ENCODE results near the gene CNFN.

CNFN gene

DNA sequence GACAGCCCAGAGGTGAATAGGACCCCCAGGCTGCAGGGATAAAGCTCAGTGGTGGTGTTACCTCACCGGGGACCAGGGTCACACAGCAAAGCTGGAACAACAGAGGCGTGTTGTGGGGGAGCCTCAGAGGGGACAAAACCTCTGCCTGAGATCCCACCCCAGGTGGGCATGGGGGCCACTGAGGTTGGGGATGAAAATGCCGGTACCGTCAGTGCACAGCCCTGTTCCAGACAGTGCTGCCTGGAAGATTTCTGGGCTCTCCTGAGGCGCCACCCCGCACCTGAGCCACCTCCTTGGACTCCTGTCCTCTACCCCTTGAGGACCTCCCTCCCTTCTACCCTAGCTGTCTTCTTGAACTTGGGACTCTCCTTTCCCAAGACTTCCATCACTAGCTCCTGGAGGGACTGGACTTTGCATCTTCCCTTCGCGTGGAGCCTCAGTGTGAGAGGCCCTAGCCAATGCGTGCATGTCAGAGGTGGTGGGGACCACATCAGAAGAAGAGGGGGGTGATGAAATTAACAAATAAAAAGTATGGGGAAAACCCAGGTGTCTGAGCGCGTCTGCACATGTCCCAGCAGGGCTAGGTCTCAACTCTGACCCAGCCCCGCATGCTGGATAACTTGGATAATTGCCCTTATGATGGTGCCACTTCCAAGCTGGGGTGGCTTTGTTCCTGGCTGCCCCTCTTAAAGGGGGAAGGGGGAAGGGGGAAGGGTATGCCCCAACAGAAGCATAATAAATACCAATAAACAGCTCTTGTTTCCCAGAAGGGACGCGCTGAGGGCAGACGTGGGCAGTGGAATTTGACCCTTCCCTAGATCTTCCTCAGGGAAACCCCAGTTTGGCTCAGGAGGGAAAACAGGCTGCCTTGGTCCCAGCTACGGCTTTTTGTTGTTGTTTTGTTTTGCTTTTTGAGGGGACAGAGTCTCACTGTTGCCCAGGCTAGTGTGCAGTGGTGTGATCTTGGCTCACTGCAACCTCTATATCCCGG, 11.6 kb downstream of the CNFN start:
- H3K36me3 ChIP-seq (ENCODE audit: low read depth) = no peaks in the 10 kb centered on the region
- DNase-seq (ENCODE audit: low spot score) (no peak), ATAC-seq (ENCODE audit: low read depth) (peak; percentile 22; the same call in 2 of the 3 replicates)
- TF ChIP-seq, protein P1, sequence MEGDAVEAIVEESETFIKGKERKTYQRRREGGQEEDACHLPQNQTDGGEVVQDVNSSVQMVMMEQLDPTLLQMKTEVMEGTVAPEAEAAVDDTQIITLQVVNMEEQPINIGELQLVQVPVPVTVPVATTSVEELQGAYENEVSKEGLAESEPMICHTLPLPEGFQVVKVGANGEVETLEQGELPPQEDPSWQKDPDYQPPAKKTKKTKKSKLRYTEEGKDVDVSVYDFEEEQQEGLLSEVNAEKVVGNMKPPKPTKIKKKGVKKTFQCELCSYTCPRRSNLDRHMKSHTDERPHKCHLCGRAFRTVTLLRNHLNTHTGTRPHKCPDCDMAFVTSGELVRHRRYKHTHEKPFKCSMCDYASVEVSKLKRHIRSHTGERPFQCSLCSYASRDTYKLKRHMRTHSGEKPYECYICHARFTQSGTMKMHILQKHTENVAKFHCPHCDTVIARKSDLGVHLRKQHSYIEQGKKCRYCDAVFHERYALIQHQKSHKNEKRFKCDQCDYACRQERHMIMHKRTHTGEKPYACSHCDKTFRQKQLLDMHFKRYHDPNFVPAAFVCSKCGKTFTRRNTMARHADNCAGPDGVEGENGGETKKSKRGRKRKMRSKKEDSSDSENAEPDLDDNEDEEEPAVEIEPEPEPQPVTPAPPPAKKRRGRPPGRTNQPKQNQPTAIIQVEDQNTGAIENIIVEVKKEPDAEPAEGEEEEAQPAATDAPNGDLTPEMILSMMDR (IDR thresholded peaks at IDR 0.05; ENCODE audit: poor library complexity, severe bottlenecking) = no peak
- H3K4me1 ChIP-seq (ENCODE audit: insufficient read depth, poor library complexity, severe bottlenecking) = no peaks in the 10 kb centered on the region
- H3K27ac ChIP-seq (ENCODE audit: poor library complexity, severe bottlenecking) = no peak overlapping the region
- no peaks in the 10 kb centered on the region for H3K9me3 ChIP-seq (ENCODE audit: severe bottlenecking)
- no peaks in the 10 kb centered on the region for H3K27me3 ChIP-seq (ENCODE audit: insufficient read depth, poor library complexity, severe bottlenecking)
- H3K4me3 ChIP-seq (ENCODE audit: severe bottlenecking) = no peak overlapping the region

DNA sequence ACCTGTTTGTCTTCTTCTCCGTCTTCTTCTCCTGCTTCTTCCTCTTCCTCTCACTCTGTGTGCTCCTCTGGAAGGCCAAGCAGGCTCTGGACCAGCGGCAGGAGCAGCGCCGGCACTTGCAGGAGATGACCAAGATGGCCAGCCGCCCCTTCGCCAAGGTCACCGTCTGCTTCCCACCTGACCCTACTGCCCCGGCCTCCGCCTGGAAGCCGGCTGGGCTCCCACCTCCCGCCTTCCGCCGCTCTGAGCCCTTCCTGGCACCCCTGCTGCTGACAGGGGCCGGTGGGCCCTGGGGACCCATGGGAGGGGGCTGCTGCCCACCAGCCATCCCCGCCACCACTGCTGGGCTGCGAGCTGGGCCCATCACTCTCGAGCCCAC, 13.9 kb downstream of the CNFN start:
- no peaks in the 10 kb centered on the region for H3K4me1 ChIP-seq (ENCODE audit: insufficient read depth, poor library complexity, severe bottlenecking)
- ATAC-seq (ENCODE audit: low read depth) = no peak

DNA sequence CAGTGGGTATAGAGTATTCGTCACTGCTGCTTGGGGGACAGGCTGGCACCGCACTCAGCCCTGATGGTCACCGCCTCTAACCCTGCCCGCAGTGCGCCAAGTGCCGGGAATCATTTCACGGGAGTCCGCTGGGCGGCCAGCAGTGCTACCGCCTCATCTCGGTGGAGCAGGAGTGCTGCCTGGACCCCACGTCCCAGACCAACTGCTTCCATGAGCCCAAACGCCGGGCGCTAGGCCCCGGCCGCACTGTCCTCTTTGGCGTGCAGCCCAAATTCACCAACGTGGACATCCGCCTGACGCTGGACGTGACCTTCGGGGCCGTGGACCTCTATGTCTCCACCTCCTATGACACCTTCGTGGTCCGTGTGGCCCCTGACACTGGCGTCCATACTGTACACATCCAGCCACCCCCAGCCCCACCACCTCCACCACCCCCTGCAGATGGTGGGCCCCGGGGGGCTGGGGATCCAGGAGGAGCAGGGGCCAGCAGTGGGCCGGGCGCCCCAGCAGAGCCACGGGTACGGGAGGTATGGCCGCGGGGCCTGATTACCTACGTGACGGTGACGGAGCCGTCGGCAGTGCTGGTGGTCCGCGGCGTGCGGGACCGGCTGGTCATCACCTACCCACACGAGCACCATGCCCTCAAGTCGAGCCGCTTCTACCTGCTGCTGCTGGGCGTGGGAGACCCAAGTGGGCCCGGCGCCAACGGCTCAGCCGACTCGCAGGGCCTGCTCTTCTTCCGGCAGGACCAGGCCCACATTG, 14.5 kb downstream of the CNFN start:
- Histone ChIP-seq H3K36me3 (ENCODE audit: low read depth) (no peaks in the 10 kb centered on the region), H3K4me3 (ENCODE audit: severe bottlenecking) (no peak overlapping the region), H3K27ac (ENCODE audit: poor library complexity, severe bottlenecking) (no peak overlapping the region), H3K9me3 (ENCODE audit: severe bottlenecking) (no peaks in the 10 kb centered on the region), H3K4me1 (ENCODE audit: insufficient read depth, poor library complexity, severe bottlenecking) (no peaks in the 10 kb centered on the region), H3K27me3 (ENCODE audit: insufficient read depth, poor library complexity, severe bottlenecking) (no peaks in the 10 kb centered on the region)
- ATAC-seq (ENCODE audit: low read depth) (no peak), DNase-seq (ENCODE audit: low spot score) (no peak)
- TF ChIP-seq, protein P1 (IDR thresholded peaks at IDR 0.05; ENCODE audit: poor library complexity, severe bottlenecking) = no peak

More for the DNA sequence above, 13.9 kb downstream of the CNFN start:
- no peak for DNase-seq (ENCODE audit: low spot score)
- H3K36me3 ChIP-seq (ENCODE audit: low read depth) = no peaks in the 10 kb centered on the region
- TF ChIP-seq, protein P1 (IDR thresholded peaks at IDR 0.05; ENCODE audit: poor library complexity, severe bottlenecking) = no peak
- no peak overlapping the region for H3K4me3 ChIP-seq (ENCODE audit: severe bottlenecking)
- no peaks in the 10 kb centered on the region for H3K27me3 ChIP-seq (ENCODE audit: insufficient read depth, poor library complexity, severe bottlenecking)
- H3K27ac ChIP-seq (ENCODE audit: poor library complexity, severe bottlenecking) = no peak overlapping the region
- H3K9me3 ChIP-seq (ENCODE audit: severe bottlenecking) = no peaks in the 10 kb centered on the region

DNA sequence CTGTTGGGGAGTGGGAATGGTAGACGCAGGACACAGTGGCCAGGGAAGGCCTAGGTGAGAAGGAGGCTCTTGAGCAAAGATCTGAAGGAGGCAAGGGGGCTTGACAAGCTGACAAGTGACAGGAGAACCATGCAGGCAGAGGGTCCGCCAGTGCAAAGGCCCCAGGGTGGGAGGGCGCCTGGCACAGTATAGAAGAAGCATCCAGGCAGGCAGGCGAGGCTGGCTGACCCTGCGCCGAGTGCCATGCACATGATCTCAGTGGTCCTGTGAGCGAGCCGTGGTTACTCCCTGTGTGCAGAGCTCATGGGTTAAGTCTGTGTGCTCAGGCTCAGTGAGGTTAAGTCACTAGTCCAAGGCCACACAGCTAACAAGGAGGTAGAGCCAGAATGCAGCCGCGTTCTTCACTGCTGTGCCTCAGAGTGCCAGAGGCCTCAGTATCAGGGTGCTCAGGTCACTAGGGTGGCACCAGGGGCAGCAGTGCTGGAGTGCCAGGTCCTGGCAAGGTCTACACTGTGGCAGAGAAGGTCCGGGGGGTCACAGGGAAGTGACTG, 15.2 kb downstream of the CNFN start:
- no peak for DNase-seq (ENCODE audit: low spot score)
- TF ChIP-seq, protein P1 (IDR thresholded peaks at IDR 0.05; ENCODE audit: poor library complexity, severe bottlenecking) = no peak
- Histone ChIP-seq H3K27ac (ENCODE audit: poor library complexity, severe bottlenecking) (no peak overlapping the region), H3K4me1 (ENCODE audit: insufficient read depth, poor library complexity, severe bottlenecking) (no peaks in the 10 kb centered on the region), H3K27me3 (ENCODE audit: insufficient read depth, poor library complexity, severe bottlenecking) (no peaks in the 10 kb centered on the region), H3K36me3 (ENCODE audit: low read depth) (no peaks in the 10 kb centered on the region), H3K4me3 (ENCODE audit: severe bottlenecking) (no peak overlapping the region), H3K9me3 (ENCODE audit: severe bottlenecking) (no peaks in the 10 kb centered on the region)
- 0 out of 3 replicates have a peak, but pooled peaks have one; percentile 8 for ATAC-seq (ENCODE audit: low read depth)

All from RWPE2 (cell line).